NAMALWA (cell line): Measurements from ENCODE around the gene RIOK1.
"Not testable (repeated sequence)": the region's sequence is repeated elsewhere in the genome, so short reads cannot be mapped to it uniquely, and the experiment has no call there.

Source experiments
- DNase-seq: peaks from one replicate; pipeline ENCODE4 v3.0.0-alpha.2; 2015; ENCODE audit warnings: low spot score

The RIOK1 gene

GRCh38 chr6:7389451-7390225 is at the start of gene RIOK1, which contains the start of gene CAGE1:
TSS of gene RIOK1 (plus strand) at chr6:7389808. CDS start at chr6:7390003, 195 bp downstream.
TSS of gene CAGE1 (minus strand) at chr6:7389742. CDS start at chr6:7387173, 2,569 bp downstream.
- peak; percentile 96 for DNase-seq

- DNase-seq, result no peak
These were observed 48.3 kb upstream of the RIOK1 start for GRCh38 chr6:7341271-7341670.

GRCh38 chr6:7341989-7342742 is 47.4 kb upstream of the RIOK1 start:
- no peak for DNase-seq

GRCh38 chr6:7343546-7344475 is 45.8 kb upstream of the RIOK1 start:
- DNase-seq, result no peak

GRCh38 chr6:7344773-7345450 is 44.7 kb upstream of the RIOK1 start:
- DNase-seq, result not testable (repeated sequence)

GRCh38 chr6:7347551-7347997 is 42.0 kb upstream of the RIOK1 start:
- DNase-seq, result not testable (repeated sequence)

- not testable (repeated sequence) for DNase-seq
These were observed 39.0 kb upstream of the RIOK1 start for GRCh38 chr6:7350591-7350990.

- not testable (repeated sequence) for DNase-seq
These were observed 37.7 kb upstream of the RIOK1 start for GRCh38 chr6:7351916-7352315.

GRCh38 chr6:7367408-7367807 is 22.2 kb upstream of the RIOK1 start:
- DNase-seq, result no peak

- no peak for DNase-seq
These were observed 15.9 kb upstream of the RIOK1 start for GRCh38 chr6:7373739-7374138.

- no peak for DNase-seq
These were observed 11.6 kb upstream of the RIOK1 start for GRCh38 chr6:7377961-7378360.

- no peak for DNase-seq
These were observed 10.9 kb upstream of the RIOK1 start for GRCh38 chr6:7378740-7379139.

GRCh38 chr6:7381092-7381491 is 8.5 kb upstream of the RIOK1 start:
- DNase-seq, result no peak

GRCh38 chr6:7389162-7389450 is 502 bp upstream of the RIOK1 start:
- no peak for DNase-seq

GRCh38 chr6:7390226-7390878 is 744 bp downstream of the RIOK1 start:
- peak; percentile 84 for DNase-seq

- DNase-seq, result no peak
These were observed 1.5 kb downstream of the RIOK1 start for GRCh38 chr6:7391151-7391550.

GRCh38 chr6:7392402-7392801 is 2.8 kb downstream of the RIOK1 start:
- no peak for DNase-seq

GRCh38 chr6:7401075-7401474 is 11.5 kb downstream of the RIOK1 start:
- no peak for DNase-seq

GRCh38 chr6:7402716-7403115 is 13.1 kb downstream of the RIOK1 start:
- DNase-seq, result no peak

GRCh38 chr6:7404546-7404945 is 14.9 kb downstream of the RIOK1 start:
- no peak for DNase-seq

GRCh38 chr6:7406743-7407142 is 17.1 kb downstream of the RIOK1 start:
- DNase-seq, result no peak
